ENCODE results near the gene GPR137B.

GPR137B gene

DNA sequence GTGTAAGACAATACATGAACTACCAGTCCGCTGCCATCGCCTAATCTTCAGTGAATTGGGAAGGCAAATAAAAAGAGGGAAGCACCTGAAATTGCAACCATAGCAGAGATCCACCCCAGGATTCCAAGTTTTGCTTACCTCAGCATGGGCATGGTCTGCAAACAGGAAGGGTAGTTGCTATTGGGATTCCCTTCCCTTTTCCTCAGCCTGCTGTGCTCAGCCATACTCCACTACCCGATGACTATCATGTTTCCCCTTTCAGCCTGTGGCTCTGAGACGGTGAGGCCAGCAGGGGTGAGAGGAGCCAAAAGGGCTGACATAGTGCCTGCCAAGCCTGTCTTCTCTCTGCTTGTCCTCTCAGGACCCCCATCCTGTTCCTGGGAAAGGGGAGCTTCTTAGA, 64.2 kb downstream of the GPR137B start:
- DNase-seq = no peak

GRCh38 chr1:236207121-236207520, 64.8 kb downstream of the GPR137B start:
- no peak for DNase-seq

DNA sequence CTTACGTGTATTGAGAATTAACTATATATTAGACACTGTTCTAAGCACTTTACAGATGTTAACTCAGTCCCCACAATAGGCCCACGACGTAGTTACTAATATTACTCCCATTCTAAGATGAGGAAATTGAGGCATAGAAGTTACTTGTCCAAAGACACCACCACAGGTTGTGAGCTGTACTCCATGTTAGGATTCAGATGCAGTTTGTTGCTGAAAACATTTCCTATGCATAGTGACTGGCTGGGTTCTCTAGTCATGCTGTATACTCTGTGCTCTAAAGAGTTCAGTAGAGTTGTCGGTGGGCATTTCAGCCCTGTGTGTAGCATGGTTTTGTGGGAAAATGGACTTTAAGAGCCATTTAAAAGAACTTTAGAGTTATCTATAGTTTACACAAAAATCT, 65.2 kb downstream of the GPR137B start:
- DNase-seq = no peak

DNA sequence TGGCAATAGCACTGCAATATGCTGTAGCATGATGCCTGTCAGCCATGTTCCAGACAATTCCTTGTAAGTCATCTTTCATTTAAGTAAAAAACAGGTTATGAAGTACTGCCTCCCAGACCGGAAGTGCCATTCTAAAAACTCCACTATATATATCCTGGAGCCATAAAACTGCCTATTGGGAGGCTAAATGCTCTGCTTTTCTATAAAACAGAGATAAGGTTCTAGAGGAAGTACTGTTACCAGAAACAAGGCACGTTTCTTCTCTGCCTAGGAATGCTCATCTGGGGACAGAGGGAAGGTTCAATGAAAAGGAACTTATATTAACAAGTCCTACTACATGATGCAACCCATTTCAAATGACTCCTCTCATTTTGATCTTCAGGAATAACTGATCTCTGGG, 66.8 kb downstream of the GPR137B start:
- DNase-seq = no peak

GRCh38 chr1:236209713-236210112, 67.4 kb downstream of the GPR137B start:
- DNase-seq = no peak

- no peak for DNase-seq
Observed at GRCh38 chr1:236211815-236212214, 69.5 kb downstream of the GPR137B start.

DNA sequence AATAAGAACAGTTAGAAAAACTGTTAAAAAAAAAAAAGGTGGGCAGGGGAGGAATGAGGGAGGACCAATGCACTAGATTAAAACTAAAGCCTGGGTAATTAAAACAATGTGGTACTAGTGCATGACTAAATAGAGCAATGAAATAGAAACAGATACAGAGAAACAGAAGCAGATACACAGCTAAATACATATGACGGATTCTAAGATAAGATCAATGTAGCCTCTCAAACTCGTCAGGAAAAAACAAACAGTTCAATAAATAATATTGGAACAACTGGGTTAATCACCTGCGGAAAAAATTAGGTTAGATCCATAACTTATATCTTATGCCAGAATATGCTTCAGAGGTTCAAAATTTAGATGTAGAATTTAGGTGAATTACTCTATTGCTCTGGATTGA, 71.2 kb downstream of the GPR137B start:
- DNase-seq = no peak

- DNase-seq = no peak
Observed at GRCh38 chr1:236214761-236215160, 72.4 kb downstream of the GPR137B start.

GRCh38 chr1:236220473-236220872, 78.1 kb downstream of the GPR137B start:
- no peak for DNase-seq

GRCh38 chr1:236222632-236223031, 80.3 kb downstream of the GPR137B start:
- DNase-seq = no peak

DNA sequence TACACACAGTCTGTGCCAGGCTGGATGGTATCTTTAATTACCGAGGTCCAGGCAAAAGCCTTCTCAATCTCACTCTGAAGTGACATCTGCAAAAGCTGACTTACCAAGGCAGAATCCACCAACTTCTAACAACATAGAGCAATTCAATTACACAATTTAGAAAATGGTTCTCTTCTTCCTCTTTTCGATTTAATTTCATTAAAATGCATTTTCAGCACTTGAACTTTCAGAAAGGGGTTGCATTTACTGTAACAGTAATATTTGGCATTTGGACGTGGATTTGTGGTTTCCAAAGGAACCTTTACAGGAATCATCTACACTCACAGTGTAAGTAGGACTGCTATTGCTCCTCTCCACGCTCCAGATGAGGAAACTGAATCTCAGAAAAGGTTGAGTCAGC, 86.1 kb downstream of the GPR137B start:
- DNase-seq = no peak

- no peak for DNase-seq
Observed at GRCh38 chr1:236235116-236235515, 92.8 kb downstream of the GPR137B start.

GRCh38 chr1:236239092-236239585, 96.8 kb downstream of the GPR137B start:
- DNase-seq = no peak

GRCh38 chr1:236240675-236241074, 98.3 kb downstream of the GPR137B start:
- no peak for DNase-seq

DNA sequence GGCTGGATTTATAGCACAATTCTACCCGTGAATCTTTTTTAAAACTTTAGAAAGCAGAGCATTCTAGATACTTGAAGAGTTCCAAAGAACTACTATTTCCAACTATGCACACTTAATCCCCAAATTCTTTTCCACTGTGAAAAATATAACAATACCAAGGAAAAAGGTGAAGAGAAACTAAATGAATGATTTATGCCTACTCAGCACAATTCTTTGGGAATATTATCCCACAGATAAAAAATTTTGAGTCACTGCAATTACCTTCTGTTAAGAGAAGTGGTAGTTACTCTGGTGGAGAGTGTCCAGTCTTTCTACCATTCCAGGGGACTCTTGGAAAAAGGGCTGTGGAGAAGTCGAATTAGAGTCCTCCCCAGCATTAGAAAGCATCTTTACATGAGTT, 100.2 kb downstream of the GPR137B start:
- DNase-seq = no peak

GRCh38 chr1:236247286-236247685, 104.9 kb downstream of the GPR137B start:
- DNase-seq = no peak

GRCh38 chr1:236251587-236251986, 109.2 kb downstream of the GPR137B start:
- no peak for DNase-seq

DNA sequence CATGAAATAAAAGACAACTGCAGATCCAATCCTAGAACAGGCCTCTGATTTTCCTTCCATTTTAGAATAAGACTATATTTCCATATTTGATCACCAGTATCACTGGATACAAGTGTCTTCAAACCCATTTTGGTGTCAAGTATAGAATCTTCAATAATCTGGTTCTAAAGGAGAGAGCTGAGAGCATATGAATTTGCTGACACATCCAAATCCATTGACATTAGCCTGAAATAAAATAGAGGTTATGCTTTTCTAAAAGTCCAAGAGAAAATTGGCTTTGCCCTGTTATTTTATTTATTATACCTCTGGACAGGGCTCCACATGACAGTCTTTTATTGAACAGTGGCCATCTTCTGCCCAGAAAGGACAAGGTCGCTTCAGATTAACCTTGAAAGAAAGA, 110.8 kb downstream of the GPR137B start:
- DNase-seq = no peak

GRCh38 chr1:236253918-236254637, 111.7 kb downstream of the GPR137B start:
- DNase-seq = no peak

DNA sequence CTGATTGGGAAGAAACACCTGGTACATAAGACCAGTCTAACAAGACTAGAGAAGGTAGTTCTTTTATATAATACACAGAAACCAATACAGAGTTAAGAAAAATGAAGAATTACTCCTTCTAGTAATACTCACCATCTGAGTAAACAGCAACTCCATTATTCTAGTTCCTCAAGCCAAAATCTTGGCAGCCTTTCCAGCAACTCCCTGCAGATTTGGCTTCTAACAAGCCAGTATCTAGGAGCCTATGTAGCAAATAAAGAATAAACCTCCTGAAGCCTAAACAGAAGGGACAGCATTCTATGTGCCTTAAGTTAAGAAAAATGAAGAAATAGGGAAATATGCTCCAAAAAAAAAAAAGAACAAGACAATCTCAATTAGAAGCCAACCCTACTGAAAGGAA, 114.9 kb downstream of the GPR137B start:
- DNase-seq = no peak

- no peak for DNase-seq
Observed at GRCh38 chr1:236258114-236258622, 115.8 kb downstream of the GPR137B start.

All from NCI-H526 (cell line).